GM19395 (cell line): ENCODE results near the gene SLITRK1.

ENCODE experiments used
- ATAC-seq: cut with Tn5 transposase; IDR thresholded peaks from one replicate; pipeline ENCODE4 v1.9.1; 2021; ENCODE audit warnings: mild to moderate bottlenecking, moderate library complexity; ENCODE audit not compliant: unreplicated experiment

SLITRK1 gene

GRCh38 chr13:83881917-83882605 lies at the start of gene SLITRK1:
Gene SLITRK1 (minus strand): TSS chr13:83882474. CDS start chr13:83881507, 967 bp downstream.
- no peak for ATAC-seq

- no peak for ATAC-seq
Measured at GRCh38 chr13:83929157-83929556, 46.9 kb upstream of the SLITRK1 start.

GRCh38 chr13:83919775-83920174 lies 37.5 kb upstream of the SLITRK1 start:
- no peak for ATAC-seq

GRCh38 chr13:83914368-83914767 lies 32.1 kb upstream of the SLITRK1 start:
- no peak for ATAC-seq

- ATAC-seq = no peak
Measured at GRCh38 chr13:83907196-83907989, 25.1 kb upstream of the SLITRK1 start.

- ATAC-seq = no peak
Measured at GRCh38 chr13:83906240-83906820, 24.1 kb upstream of the SLITRK1 start.

- no peak for ATAC-seq
Measured at GRCh38 chr13:83905641-83906040, 23.4 kb upstream of the SLITRK1 start.

- ATAC-seq = no peak
Measured at GRCh38 chr13:83895994-83896580, 13.8 kb upstream of the SLITRK1 start.

- no peak for ATAC-seq
Measured at GRCh38 chr13:83890358-83890757, 8.1 kb upstream of the SLITRK1 start.

- no peak for ATAC-seq
Measured at GRCh38 chr13:83884141-83884540, 1.9 kb upstream of the SLITRK1 start.

- no peak for ATAC-seq
Measured at GRCh38 chr13:83883061-83883523, 818 bp upstream of the SLITRK1 start.

GRCh38 chr13:83882606-83882959 lies 309 bp upstream of the SLITRK1 start:
- ATAC-seq = no peak

GRCh38 chr13:83881140-83881684 lies 1.1 kb downstream of the SLITRK1 start:
- ATAC-seq = no peak

- no peak for ATAC-seq
Measured at GRCh38 chr13:83880275-83881139, 1.8 kb downstream of the SLITRK1 start.

GRCh38 chr13:83879431-83880171 lies 2.7 kb downstream of the SLITRK1 start:
- ATAC-seq = no peak

GRCh38 chr13:83878691-83879430 lies 3.4 kb downstream of the SLITRK1 start:
- no peak for ATAC-seq

GRCh38 chr13:83877651-83878355 lies 4.5 kb downstream of the SLITRK1 start:
- ATAC-seq = no peak

- peak; percentile 95 for ATAC-seq
Measured at GRCh38 chr13:83876546-83876945, 5.7 kb downstream of the SLITRK1 start.
